H9 (cell line): Measurements from ENCODE around the gene SYNPO2L. TPM values are rescaled to one million over a fixed set of nuclear protein-coding genes. Genes with fewer than 3 reads are reported as not detected.

Source experiments
- DNase-seq: peaks from one replicate; pipeline ENCODE4 v3.0.0-alpha.2; 2017
- H2AFZ ChIP-seq: one replicate; pipeline ENCODE4 v1.6.1; 2013; ENCODE audit warnings: mild to moderate bottlenecking, low read length, control low read depth, moderate library complexity
- H2AK5ac ChIP-seq: 2 replicates; pipeline ENCODE4 v1.6.1; 2013; ENCODE audit warnings: low read length, control low read depth, mixed read lengths; ENCODE audit not compliant: insufficient read length
- H2BK120ac ChIP-seq: one replicate; pipeline ENCODE4 v1.6.1; 2013; ENCODE audit warnings: low read depth, mild to moderate bottlenecking, low read length, control low read depth, inconsistent platforms; ENCODE audit not compliant: poor library complexity, severe bottlenecking
- H2BK12ac ChIP-seq: 2 replicates; pipeline ENCODE4 v1.6.1; 2013; ENCODE audit warnings: low read length, control low read depth, mixed read lengths, low read depth; ENCODE audit not compliant: insufficient read length
- H2BK15ac ChIP-seq: 2 replicates; pipeline ENCODE4 v1.6.1; 2013; ENCODE audit warnings: low read depth, low read length, control low read depth
- H2BK20ac ChIP-seq: one replicate; pipeline ENCODE4 v1.6.1; 2013; ENCODE audit warnings: low read depth, mild to moderate bottlenecking, low read length, control low read depth, inconsistent platforms; ENCODE audit not compliant: poor library complexity, severe bottlenecking
- H2BK5ac ChIP-seq: 2 replicates; pipeline ENCODE4 v1.6.1; 2013; ENCODE audit warnings: low read length, control low read depth, mixed read lengths; ENCODE audit not compliant: insufficient read length
- H3K14ac ChIP-seq: 2 replicates; pipeline ENCODE4 v1.6.1; 2013; ENCODE audit warnings: low read length, control low read depth; ENCODE audit not compliant: insufficient read depth
- H3K18ac ChIP-seq: 2 replicates; pipeline ENCODE4 v1.6.1; 2013; ENCODE audit warnings: low read depth, mild to moderate bottlenecking, mixed read lengths, low read length, control low read depth; ENCODE audit not compliant: insufficient read length
- H3K23ac ChIP-seq: 2 replicates; pipeline ENCODE4 v1.6.1; 2013; ENCODE audit warnings: low read length, control low read depth, mixed read lengths, low read depth; ENCODE audit not compliant: insufficient read length
- H3K23me2 ChIP-seq: 2 replicates; pipeline ENCODE4 v1.6.1; 2013; ENCODE audit warnings: low read depth, mild to moderate bottlenecking, mixed read lengths, low read length, control low read depth; ENCODE audit not compliant: insufficient read length, poor library complexity, severe bottlenecking
- H3K27ac ChIP-seq: 2 replicates; pipeline ENCODE4 v1.5.1; 2013; ENCODE audit warnings: low read length, control low read depth, mixed read lengths, low read depth; ENCODE audit not compliant: insufficient read length
- H3K27me3 ChIP-seq: 2 replicates; pipeline ENCODE4 v1.6.1; 2013; ENCODE audit warnings: low read length, control low read depth, inconsistent platforms; ENCODE audit not compliant: insufficient read depth
- H3K4ac ChIP-seq: 2 replicates; pipeline ENCODE4 v1.6.1; 2013; ENCODE audit warnings: low read depth, mild to moderate bottlenecking, control low read depth, inconsistent platforms, low read length, moderate library complexity
- H3K4me1 ChIP-seq: 2 replicates; pipeline ENCODE4 v1.6.1; 2013; ENCODE audit warnings: low read length, control low read depth, inconsistent platforms; ENCODE audit not compliant: insufficient read depth
- H3K4me2 ChIP-seq: 2 replicates; pipeline ENCODE4 v1.6.1; 2013; ENCODE audit warnings: low read length, control low read depth, mixed read lengths; ENCODE audit not compliant: insufficient read length, insufficient read depth
- H3K56ac ChIP-seq: 2 replicates; pipeline ENCODE4 v1.6.1; 2013; ENCODE audit warnings: low read depth, mild to moderate bottlenecking, mixed read lengths, low read length, control low read depth; ENCODE audit not compliant: insufficient read length
- H3K79me1 ChIP-seq: 2 replicates; pipeline ENCODE4 v1.6.1; 2013; ENCODE audit warnings: low read depth, mild to moderate bottlenecking, moderate library complexity, low read length, control low read depth, inconsistent platforms; ENCODE audit not compliant: insufficient read depth, poor library complexity, severe bottlenecking
- H3K79me2 ChIP-seq: 2 replicates; pipeline ENCODE4 v1.6.1; 2013; ENCODE audit warnings: low read length, control low read depth, inconsistent platforms; ENCODE audit not compliant: insufficient read depth
- H3K9ac ChIP-seq: 2 replicates; pipeline ENCODE4 v1.6.1; 2013; ENCODE audit warnings: low read length, control low read depth, mixed read lengths; ENCODE audit not compliant: insufficient read length; ENCODE audit errors: extremely low read depth
- H3K9me3 ChIP-seq: one replicate; pipeline ENCODE4 v1.6.1; 2013; ENCODE audit warnings: low read depth, low read length, inconsistent platforms; ENCODE audit not compliant: control insufficient read depth
- H3T11ph ChIP-seq: one replicate; pipeline ENCODE4 v1.6.1; 2013; ENCODE audit warnings: mild to moderate bottlenecking, low read length, control low read depth, inconsistent platforms
- H4K20me1 ChIP-seq: one replicate; pipeline ENCODE4 v1.6.1; 2013; ENCODE audit not compliant: control insufficient read depth, insufficient read length, insufficient read depth
- H4K5ac ChIP-seq: 2 replicates; pipeline ENCODE4 v1.6.1; 2013; ENCODE audit warnings: low read depth, mild to moderate bottlenecking, mixed read lengths, low read length, control low read depth; ENCODE audit not compliant: insufficient read length
- H4K8ac ChIP-seq: replicated peaks from 2 replicates; pipeline ENCODE4 v1.6.1; 2013; ENCODE audit warnings: low read length, control low read depth, mixed read lengths, low read depth; ENCODE audit not compliant: insufficient read length
- H4K91ac ChIP-seq: 2 replicates; pipeline ENCODE4 v1.6.1; 2013; ENCODE audit warnings: low read depth, mild to moderate bottlenecking, moderate library complexity, mixed read lengths, low read length, control low read depth; ENCODE audit not compliant: insufficient read length
- H3K27ac Mint-ChIP-seq, 3 experiments: 2 replicates in 2 of 3; 3 replicates in 1 of 3; pipeline ENCODE4 v1.8.0; 2020 to 2021; ENCODE audit warnings: mixed read lengths in 3 of 3, mild to moderate bottlenecking in 1 of 3, moderate library complexity in 1 of 3
- H3K27me3 Mint-ChIP-seq: 2 replicates; pipeline ENCODE4 v1.8.0; 2021; ENCODE audit warnings: low read depth, mild to moderate bottlenecking, moderate library complexity, mixed read lengths
- H3K36me3 Mint-ChIP-seq, 3 experiments: 2 replicates in 2 of 3; 3 replicates in 1 of 3; pipeline ENCODE4 v1.8.0; 2020 to 2021; ENCODE audit warnings: low read depth in 3 of 3, mixed read lengths in 3 of 3; ENCODE audit not compliant: insufficient read depth in 1 of 3
- H3K4me1 Mint-ChIP-seq, 2 experiments: 2 replicates each; pipeline ENCODE4 v1.8.0; 2020; ENCODE audit warnings: mixed read lengths in 2 of 2
- H3K4me3 Mint-ChIP-seq, 2 experiments: 2 replicates in 1 of 2; 3 replicates in 1 of 2; pipeline ENCODE4 v1.8.0; 2020 to 2021; ENCODE audit warnings: mild to moderate bottlenecking in 2 of 2, mixed read lengths in 2 of 2, moderate library complexity in 1 of 2
- H3K9me3 Mint-ChIP-seq, 2 experiments: 2 replicates in 1 of 2; 3 replicates in 1 of 2; pipeline ENCODE4 v1.8.0; 2020; ENCODE audit warnings: mild to moderate bottlenecking in 2 of 2, mixed read lengths in 2 of 2, moderate library complexity in 1 of 2
- CTCF ChIP-seq: fragments of 200-600 bp; sonication (generic); conservative IDR thresholded peaks from 3 replicates; pipeline ENCODE4 v1.8.0; 2021; ENCODE audit warnings: antibody characterized with exemption, mild to moderate bottlenecking
- WGBS: extraction: QIAGEN DNeasy Blood & Tissue Kit; methylation state at CpG from one replicate; pipeline ENCODE4 v1.1.7; 2013; ENCODE audit warnings: missing lambda C conversion rate, low lambda C conversion rate, mixed read lengths; ENCODE audit not compliant: insufficient read length; ENCODE audit errors: extremely low coverage; 5-methylcytosine and 5-hydroxymethylcytosine counted together
- total RNA-seq: library from RNA; stranded (reverse); gene quantifications from 2 replicates; pipeline ENCODE4 v1.2.1, GENCODE V29; 2021

SYNPO2L gene
- total RNA-seq, 1 experiment from 2014 or later, result 0.11 TPM

- no peak overlapping the region for H4K5ac ChIP-seq
- Mint-ChIP-seq H3K4me1 (peaks cover 6 to 7% of the 10 kb centered on the region in 2 experiments; a peak in 3 of 4 replicates), H3K9me3 (no peaks in the 10 kb centered on the region), H3K36me3 (no peaks in the 10 kb centered on the region), H3K27ac (no peak overlapping the region; a peak in 1 of 7 replicates), H3K27me3 (no peaks in the 10 kb centered on the region; the same call in 1 of the 2 replicates), H3K4me3 (no peak overlapping the region)
- no peak overlapping the region for H3K4ac ChIP-seq
- no peak overlapping the region for H4K91ac ChIP-seq
- H3K27ac ChIP-seq, result no peak overlapping the region
- no peaks in the 10 kb centered on the region for H3K79me2 ChIP-seq
- TF ChIP-seq CTCF, result no peak
- no peak overlapping the region for H2BK12ac ChIP-seq
- no peak overlapping the region for H3K4me2 ChIP-seq
- H3K27me3 ChIP-seq, result no peaks in the 10 kb centered on the region
- H4K20me1 ChIP-seq, result no peaks in the 10 kb centered on the region
- no peak overlapping the region for H3K18ac ChIP-seq
- H3K9me3 ChIP-seq, result no peaks in the 10 kb centered on the region
- H2AFZ ChIP-seq, result no peak overlapping the region
- no peak overlapping the region for H2BK20ac ChIP-seq
- no peak overlapping the region for H3K23ac ChIP-seq
- H3K14ac ChIP-seq, result no peak overlapping the region; the same call in 1 of the 2 replicates
- H3K4me1 ChIP-seq, result no peaks in the 10 kb centered on the region; the same call in 1 of the 2 replicates
- H3K9ac ChIP-seq, result no peak overlapping the region
- H3K56ac ChIP-seq, result no peak overlapping the region
- H3T11ph ChIP-seq, result no peak overlapping the region
- WGBS, result no CpG with 5 or more reads among the region's 11 CpGs
- H2BK5ac ChIP-seq, result no peak overlapping the region
- no peaks in the 10 kb centered on the region for H3K79me1 ChIP-seq
- H2BK15ac ChIP-seq, result no peak overlapping the region
- H3K23me2 ChIP-seq, result no peaks in the 10 kb centered on the region
- no peak overlapping the region for H4K8ac ChIP-seq
- H2AK5ac ChIP-seq, result no peak overlapping the region
- H2BK120ac ChIP-seq, result no peak overlapping the region
- DNase-seq, result no peak
Measured at GRCh38 chr10:73653195-73653594, 2.6 kb downstream of the SYNPO2L start.
